Panc1 (cell line): ENCODE results near the gene CACNA1I. TPM values are rescaled to one million over a fixed set of nuclear protein-coding genes. Genes with fewer than 3 reads are reported as not detected.

ENCODE experiments used
- ATAC-seq: fragments of 200-7000 bp; cut with Tn5 transposase; 2 replicates; pipeline ENCODE4 v1.9.1; 2020; ENCODE audit warnings: mild to moderate bottlenecking, moderate library complexity
- BruUV-seq: library from RNA; stranded (reverse); fragments of 400-500 nt; replicated peaks from 2 replicates; lab custom pipeline; 2021; lab: Mats Ljungman, UMichigan
- CTCF ChIA-PET: fragments of 300-600 bp; sonication (Branson Sonifier 250); formaldehyde crosslinking; loops from one replicate; lab custom pipeline; 2022; ENCODE audit warnings: antibody characterized with exemption; lab: Charles Lee
- POLR2A ChIA-PET: fragments of 300-600 bp; sonication (Branson Sonifier 250); formaldehyde crosslinking; loops from one replicate; lab custom pipeline; 2022; ENCODE audit warnings: antibody characterized with exemption; lab: Charles Lee
- DNase-seq: peaks from one replicate; pipeline ENCODE4 v3.0.0-alpha.2; 2010; ENCODE audit warnings: low read depth, low spot score
- H3K27ac ChIP-seq: 2 replicates; pipeline ENCODE4 v1.5.1; 2011; ENCODE audit warnings: mild to moderate bottlenecking, low read length, inconsistent platforms
- H3K27me3 ChIP-seq: fragments of 200-500 bp; sonication (Bioruptor generic); 2 replicates; pipeline ENCODE4 v1.6.0; 2014; ENCODE audit warnings: low read length, inconsistent platforms; ENCODE audit not compliant: control insufficient read depth, insufficient read depth
- H3K36me3 ChIP-seq: fragments of 200-500 bp; sonication (Bioruptor generic); 2 replicates; pipeline ENCODE4 v1.5.1; 2014; ENCODE audit warnings: inconsistent platforms, mild to moderate bottlenecking, low read length, moderate library complexity; ENCODE audit not compliant: control insufficient read depth, insufficient read depth
- H3K4me1 ChIP-seq: 2 replicates; pipeline ENCODE4 v1.5.1; 2011; ENCODE audit warnings: inconsistent platforms, mild to moderate bottlenecking, low read length, moderate library complexity; ENCODE audit not compliant: control insufficient read depth, insufficient read depth
- H3K4me3 ChIP-seq, 2 experiments: 2 replicates each; pipeline ENCODE4 v1.5.1; 2011 to 2012; ENCODE audit warnings: low read depth in 2 of 2, low read length in 2 of 2, mild to moderate bottlenecking in 2 of 2, inconsistent platforms in 1 of 2, moderate library complexity in 1 of 2
- H3K9me3 ChIP-seq: fragments of 200-500 bp; sonication (Bioruptor generic); 2 replicates; pipeline ENCODE4 v1.5.1; 2014; ENCODE audit warnings: low read depth, mild to moderate bottlenecking, inconsistent platforms, low read length, moderate library complexity; ENCODE audit not compliant: control insufficient read depth, insufficient read depth
- CTCF ChIP-seq: fragments of 450-650 bp; IDR thresholded peaks from 2 replicates; pipeline ENCODE4 v1.5.1; 2017; ENCODE audit warnings: mild to moderate bottlenecking
- POLR2AphosphoS5 ChIP-seq: IDR thresholded peaks from 2 replicates; pipeline ENCODE4 v1.6.1; 2012; ENCODE audit warnings: mild to moderate bottlenecking, low read depth, low read length, moderate library complexity
- REST ChIP-seq, 2 experiments: IDR thresholded peaks; 2 replicates each; pipeline ENCODE4 v1.6.1; 2011 to 2012; ENCODE audit warnings: low read depth in 2 of 2, control low read depth in 1 of 2, low read length in 1 of 2, mild to moderate bottlenecking in 1 of 2, moderate library complexity in 1 of 2; ENCODE audit not compliant: insufficient read depth in 1 of 2
- SIN3A ChIP-seq: IDR thresholded peaks from 2 replicates; pipeline ENCODE4 v1.6.1; 2012; ENCODE audit warnings: low read depth, mild to moderate bottlenecking, low read length, moderate library complexity, borderline replicate concordance; ENCODE audit not compliant: insufficient read depth
- TCF7L2 ChIP-seq: IDR thresholded peaks from 2 replicates; pipeline ENCODE4 v1.6.1; 2011; ENCODE audit warnings: mild to moderate bottlenecking, low read depth, low read length, inconsistent platforms
- in situ Hi-C: cut with HindIII; loops from 2 replicates; pipeline ENCODE4 v1.10.0; 2016; ENCODE audit warnings: low sequenced_read_pairs, low pct_unique_long_range_greater_than_20kb
- intact Hi-C: fragments of 100-400 bp; cut with micrococcal nuclease; formaldehyde crosslinking; loops from one replicate; pipeline ENCODE4 v1.10.0; 2022; ENCODE audit not compliant: unreplicated experiment
- total RNA-seq: library from RNA; stranded (reverse); gene quantifications from one replicate; pipeline ENCODE4 v1.2.1, GENCODE V29; 2021; ENCODE audit not compliant: unreplicated experiment

CACNA1I gene
- total RNA-seq, 1 experiment from 2014 or later, result 0.23 TPM

- in situ Hi-C loops (no loop called here), intact Hi-C loops (no loop called here)
- ChIA-PET CTCF (no interaction called here), POLR2A (no interaction called here)
- no peak for TF ChIP-seq REST (IDR thresholded peaks at IDR 0.05; ENCODE audit: insufficient read depth in 1 of 2, low read depth in 2 of 2, low read length in 1 of 2)
- TF ChIP-seq TCF7L2, result no peak
- no peak for TF ChIP-seq SIN3A
- TF ChIP-seq POLR2AphosphoS5, result no peak
- Histone ChIP-seq H3K36me3 (no peaks in the 10 kb centered on the region), H3K4me3 (no peak overlapping the region), H3K9me3 (no peaks in the 10 kb centered on the region), H3K27ac (no peak overlapping the region), H3K27me3 (no peaks in the 10 kb centered on the region), H3K4me1 (no peaks in the 10 kb centered on the region; the same call in 1 of the 2 replicates)
- BruUV-seq, result no TSS peak
- ATAC-seq (peak; percentile 47), DNase-seq (no peak)
These were observed 94.7 kb downstream of the CACNA1I start for GRCh38 chr22:39665229-39665628.

GRCh38 chr22:39665661-39666431 lies 95.3 kb downstream of the CACNA1I start:
- in situ Hi-C loops, result no loop called here
- H3K4me1 ChIP-seq, result no peaks in the 10 kb centered on the region; the same call in 1 of the 2 replicates
- no TSS peak for BruUV-seq
- H3K27me3 ChIP-seq, result no peaks in the 10 kb centered on the region
- no peak for DNase-seq
- TF ChIP-seq POLR2AphosphoS5 (no peak), TCF7L2 (no peak), REST (IDR thresholded peaks at IDR 0.05; ENCODE audit: insufficient read depth in 1 of 2, low read depth in 2 of 2, low read length in 1 of 2) (no peak), CTCF (no peak), SIN3A (no peak)
- H3K4me3 ChIP-seq, result no peak overlapping the region
- ChIA-PET CTCF (interaction anchor here (0.6 kb wide), 1 partner anchor 1561 kb away, joined by 3 read pairs; no protein-coding TSS in a partner anchor), POLR2A (no interaction called here)
- intact Hi-C loops, result no loop called here
- no peak overlapping the region for H3K27ac ChIP-seq
- H3K36me3 ChIP-seq, result no peaks in the 10 kb centered on the region
- ATAC-seq, result no peak; the same call in 1 of the 2 replicates
- H3K9me3 ChIP-seq, result no peaks in the 10 kb centered on the region
